ENCODE measurements around the gene MBD5.

DNA sequence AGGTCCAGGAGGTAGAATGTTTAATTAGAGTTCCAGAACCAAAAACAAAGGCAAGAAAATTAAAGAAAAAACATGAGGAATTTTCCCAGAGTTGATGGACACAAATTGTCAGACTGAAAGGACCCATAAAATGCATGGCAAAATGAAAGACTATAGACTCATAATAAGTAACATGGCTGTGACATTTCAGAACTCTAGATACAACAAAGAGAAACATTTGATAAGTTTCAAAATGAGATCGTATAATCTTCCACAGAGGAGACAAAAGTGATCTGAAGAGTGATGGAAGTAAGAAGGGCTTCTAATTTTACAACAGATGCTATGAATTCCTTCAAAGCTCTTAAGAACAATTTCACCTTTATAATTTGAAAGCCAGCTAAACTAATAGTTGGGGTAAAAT lies 20.8 kb upstream of the MBD5 start:
- TF ChIP-seq, protein P1, sequence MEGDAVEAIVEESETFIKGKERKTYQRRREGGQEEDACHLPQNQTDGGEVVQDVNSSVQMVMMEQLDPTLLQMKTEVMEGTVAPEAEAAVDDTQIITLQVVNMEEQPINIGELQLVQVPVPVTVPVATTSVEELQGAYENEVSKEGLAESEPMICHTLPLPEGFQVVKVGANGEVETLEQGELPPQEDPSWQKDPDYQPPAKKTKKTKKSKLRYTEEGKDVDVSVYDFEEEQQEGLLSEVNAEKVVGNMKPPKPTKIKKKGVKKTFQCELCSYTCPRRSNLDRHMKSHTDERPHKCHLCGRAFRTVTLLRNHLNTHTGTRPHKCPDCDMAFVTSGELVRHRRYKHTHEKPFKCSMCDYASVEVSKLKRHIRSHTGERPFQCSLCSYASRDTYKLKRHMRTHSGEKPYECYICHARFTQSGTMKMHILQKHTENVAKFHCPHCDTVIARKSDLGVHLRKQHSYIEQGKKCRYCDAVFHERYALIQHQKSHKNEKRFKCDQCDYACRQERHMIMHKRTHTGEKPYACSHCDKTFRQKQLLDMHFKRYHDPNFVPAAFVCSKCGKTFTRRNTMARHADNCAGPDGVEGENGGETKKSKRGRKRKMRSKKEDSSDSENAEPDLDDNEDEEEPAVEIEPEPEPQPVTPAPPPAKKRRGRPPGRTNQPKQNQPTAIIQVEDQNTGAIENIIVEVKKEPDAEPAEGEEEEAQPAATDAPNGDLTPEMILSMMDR (IDR thresholded peaks at IDR 0.05), result no peak
- TF ChIP-seq EP300 (IDR thresholded peaks at IDR 0.05; ENCODE audit: borderline replicate concordance in 1 of 2, low read depth in 1 of 2, low read length in 1 of 2), result no peak
- TF ChIP-seq, protein P2, sequence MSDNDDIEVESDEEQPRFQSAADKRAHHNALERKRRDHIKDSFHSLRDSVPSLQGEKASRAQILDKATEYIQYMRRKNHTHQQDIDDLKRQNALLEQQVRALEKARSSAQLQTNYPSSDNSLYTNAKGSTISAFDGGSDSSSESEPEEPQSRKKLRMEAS (IDR thresholded peaks at IDR 0.05; ENCODE audit: low read depth), result no peak
- no peak for TF ChIP-seq JUND (IDR thresholded peaks at IDR 0.05)
- TF ChIP-seq RAD21 (IDR thresholded peaks at IDR 0.05; ENCODE audit: low read length), result no peak
- no peak for TF ChIP-seq ELF1 (IDR thresholded peaks at IDR 0.05)
- TF ChIP-seq REST (IDR thresholded peaks at IDR 0.05; ENCODE audit: low read depth, low read length), result no peak

All from SK-N-SH (cell line).